Activated CD8-positive, alpha-beta memory T cell treated with anti-CD3 and anti-CD28 coated beads, Interleukin-2, amount 50 U/mL, for 1 hour (primary cell): ENCODE measurements around the gene AKT1.

ENCODE experiments used
- DNase-seq: peaks from one replicate; pipeline ENCODE4 v3.0.0-alpha.2; 2020; ENCODE audit errors: extremely low read depth

Gene AKT1

DNA sequence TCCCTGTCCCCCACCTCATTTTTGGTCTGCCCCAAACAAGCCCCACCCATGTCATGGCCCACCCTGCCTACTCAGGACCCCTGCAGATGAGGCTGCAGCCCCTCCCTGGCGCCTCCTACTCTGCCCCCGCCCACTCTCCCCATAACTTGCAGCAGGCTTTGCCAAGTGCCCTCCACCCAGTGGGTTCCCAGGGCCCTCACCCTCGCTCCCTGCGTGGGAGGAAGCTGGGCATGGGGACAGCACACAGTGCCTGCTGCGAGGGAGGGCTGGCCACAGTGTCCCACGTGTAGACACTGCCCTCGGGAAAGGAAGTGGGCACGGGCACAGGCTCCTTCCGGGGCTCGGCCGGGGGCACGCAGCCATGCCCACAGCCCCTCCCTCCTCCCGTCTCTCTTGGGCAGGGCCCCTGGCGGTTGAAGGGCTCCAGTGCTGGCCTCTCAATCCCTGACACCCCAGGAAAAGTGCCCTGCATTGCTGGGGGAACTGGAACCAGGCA is 9.4 kb downstream of the AKT1 start:
- no peak for DNase-seq

DNA sequence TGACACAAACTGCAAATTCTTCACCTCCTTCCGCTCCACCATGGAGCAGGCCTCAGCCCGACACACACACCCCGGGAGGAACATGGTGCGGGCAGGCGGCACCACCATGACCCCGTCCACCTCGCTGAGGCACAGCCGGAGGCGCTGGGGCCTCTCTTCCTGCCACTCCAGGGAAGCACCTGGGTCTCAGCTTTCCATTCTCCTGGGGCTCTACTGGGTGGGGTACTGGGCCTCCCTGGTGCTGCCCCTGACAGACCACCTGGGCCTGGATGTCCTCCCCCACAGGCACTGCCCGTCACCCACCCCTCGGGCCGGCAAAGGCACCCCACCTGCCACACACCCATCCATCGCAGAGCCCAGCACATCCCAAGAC is 9.9 kb downstream of the AKT1 start:
- no peak for DNase-seq

DNA sequence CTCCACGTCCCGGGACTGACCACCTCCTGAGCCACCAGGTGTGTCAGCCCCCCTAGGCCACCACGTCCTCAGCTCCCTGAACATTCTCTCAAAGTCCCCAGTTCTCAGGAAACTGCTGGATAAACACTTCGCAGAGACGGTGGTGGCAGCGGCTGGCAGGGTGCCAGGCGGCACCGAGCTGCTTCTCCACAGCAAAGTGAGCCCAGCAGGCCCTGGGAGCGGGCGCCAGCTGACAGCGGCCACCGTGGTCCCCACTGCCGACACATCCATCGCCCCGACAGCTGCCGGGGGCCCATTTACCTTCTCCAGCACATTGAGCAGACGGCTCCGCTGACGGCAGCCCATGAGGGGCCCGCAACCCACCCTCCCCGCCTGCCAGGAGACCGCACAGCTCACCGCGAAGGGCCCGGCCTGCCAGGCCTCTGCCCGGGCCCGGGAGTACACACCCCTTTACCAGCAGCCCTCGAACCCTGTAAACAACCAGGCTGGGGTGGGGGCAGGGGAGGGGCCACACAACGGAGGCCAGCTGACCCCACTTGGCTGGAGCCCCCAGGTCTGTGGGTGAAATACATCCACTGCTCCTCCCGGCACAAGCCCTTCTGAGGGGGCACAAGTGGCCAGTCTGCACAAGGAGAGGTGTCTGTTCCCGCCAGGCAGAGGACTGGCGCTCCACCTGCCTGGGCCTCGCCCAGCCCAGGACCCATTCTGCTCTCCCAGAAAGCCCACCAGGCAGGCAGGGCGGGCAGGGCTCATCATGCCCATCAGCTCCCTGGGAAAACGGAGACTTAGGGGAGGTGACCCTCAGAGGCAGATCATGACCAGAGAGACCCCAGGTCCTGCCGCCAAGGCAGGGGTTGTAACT is 10.5 kb downstream of the AKT1 start:
- no peak for DNase-seq

- DNase-seq: no peak
Observed at GRCh38 chr14:104784218-104784568, 11.4 kb downstream of the AKT1 start.

- no peak for DNase-seq
Observed at GRCh38 chr14:104783484-104784217, 11.9 kb downstream of the AKT1 start.

DNA sequence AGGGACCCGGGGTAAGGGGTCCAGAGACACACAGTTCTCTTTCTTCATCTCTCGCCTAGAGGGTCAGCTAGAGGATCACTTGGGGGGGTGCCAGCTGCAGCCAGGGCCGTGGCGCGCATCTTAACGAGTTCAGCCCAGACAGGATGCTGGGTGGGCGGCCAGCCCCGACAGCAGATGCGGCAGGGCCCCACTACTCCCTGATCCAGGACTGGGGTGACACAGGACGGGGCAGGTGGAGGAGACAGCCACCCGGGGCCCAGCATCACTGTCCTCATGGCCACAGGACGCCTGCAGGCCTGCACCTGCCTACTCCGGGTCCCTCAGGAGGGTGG is 12.8 kb downstream of the AKT1 start:
- no peak for DNase-seq

- DNase-seq: no peak
Observed at GRCh38 chr14:104782086-104782807, 13.3 kb downstream of the AKT1 start.

- no peak for DNase-seq
Observed at GRCh38 chr14:104781271-104782077, 14.1 kb downstream of the AKT1 start.

DNA sequence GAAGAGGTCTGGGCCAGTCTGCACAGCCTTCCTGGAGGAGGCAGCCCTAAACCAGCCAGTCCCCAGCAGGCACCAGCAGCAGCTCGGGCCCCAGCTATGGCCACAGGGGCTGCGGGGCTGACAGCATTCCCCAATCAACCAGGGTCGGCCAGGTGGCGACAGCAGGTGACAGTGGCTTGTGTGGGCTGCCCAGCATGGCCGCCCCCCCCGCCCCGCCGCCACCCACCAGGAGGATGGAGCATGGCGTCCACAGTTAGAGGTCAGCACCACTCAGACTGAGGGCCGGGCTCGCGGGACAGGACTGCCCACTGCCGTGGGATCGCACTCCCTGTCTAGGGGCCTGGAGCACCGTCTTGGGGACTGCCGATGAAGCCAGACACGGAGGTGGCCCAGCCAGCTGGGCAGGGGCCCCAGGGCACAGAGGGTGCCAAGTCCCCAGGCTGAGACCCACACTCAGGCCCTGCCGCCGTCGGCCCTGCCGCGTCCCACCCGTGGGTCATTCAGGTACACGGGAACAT is 15.0 kb downstream of the AKT1 start:
- DNase-seq: no peak

GRCh38 chr14:104779776-104780512 is 15.6 kb downstream of the AKT1 start:
- DNase-seq: no peak

- no peak for DNase-seq
Observed at GRCh38 chr14:104778694-104779331, 16.7 kb downstream of the AKT1 start.

DNA sequence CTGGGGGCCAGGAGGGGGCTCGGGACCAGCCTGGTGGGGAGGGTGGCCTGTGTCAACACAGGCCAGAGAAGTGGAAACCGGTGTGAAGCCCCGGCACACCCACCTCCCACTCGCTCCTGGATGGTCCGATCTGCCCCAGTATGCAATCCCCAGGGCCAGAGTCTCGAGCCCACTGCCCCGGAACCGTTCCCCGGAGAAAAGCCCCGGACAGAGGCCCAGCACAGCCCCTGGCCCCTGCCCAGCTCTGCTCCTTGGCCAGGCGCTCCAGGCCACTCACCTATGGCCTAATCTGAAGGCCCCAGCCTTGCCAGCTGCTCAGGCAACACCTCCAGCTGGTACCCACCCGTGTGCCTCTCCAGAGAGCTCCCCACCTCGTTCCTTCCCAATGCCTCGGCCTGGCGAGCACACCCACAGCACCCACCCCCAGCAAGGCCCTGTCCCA is 17.7 kb downstream of the AKT1 start:
- DNase-seq: no peak

- DNase-seq: no peak
Observed at GRCh38 chr14:104776961-104777807, 18.4 kb downstream of the AKT1 start.

- DNase-seq: no peak
Observed at GRCh38 chr14:104776481-104776880, 19.1 kb downstream of the AKT1 start.

GRCh38 chr14:104775073-104775489 is 20.5 kb downstream of the AKT1 start:
- no peak for DNase-seq

- DNase-seq: no peak
Observed at GRCh38 chr14:104774453-104775072, 21.0 kb downstream of the AKT1 start.

DNA sequence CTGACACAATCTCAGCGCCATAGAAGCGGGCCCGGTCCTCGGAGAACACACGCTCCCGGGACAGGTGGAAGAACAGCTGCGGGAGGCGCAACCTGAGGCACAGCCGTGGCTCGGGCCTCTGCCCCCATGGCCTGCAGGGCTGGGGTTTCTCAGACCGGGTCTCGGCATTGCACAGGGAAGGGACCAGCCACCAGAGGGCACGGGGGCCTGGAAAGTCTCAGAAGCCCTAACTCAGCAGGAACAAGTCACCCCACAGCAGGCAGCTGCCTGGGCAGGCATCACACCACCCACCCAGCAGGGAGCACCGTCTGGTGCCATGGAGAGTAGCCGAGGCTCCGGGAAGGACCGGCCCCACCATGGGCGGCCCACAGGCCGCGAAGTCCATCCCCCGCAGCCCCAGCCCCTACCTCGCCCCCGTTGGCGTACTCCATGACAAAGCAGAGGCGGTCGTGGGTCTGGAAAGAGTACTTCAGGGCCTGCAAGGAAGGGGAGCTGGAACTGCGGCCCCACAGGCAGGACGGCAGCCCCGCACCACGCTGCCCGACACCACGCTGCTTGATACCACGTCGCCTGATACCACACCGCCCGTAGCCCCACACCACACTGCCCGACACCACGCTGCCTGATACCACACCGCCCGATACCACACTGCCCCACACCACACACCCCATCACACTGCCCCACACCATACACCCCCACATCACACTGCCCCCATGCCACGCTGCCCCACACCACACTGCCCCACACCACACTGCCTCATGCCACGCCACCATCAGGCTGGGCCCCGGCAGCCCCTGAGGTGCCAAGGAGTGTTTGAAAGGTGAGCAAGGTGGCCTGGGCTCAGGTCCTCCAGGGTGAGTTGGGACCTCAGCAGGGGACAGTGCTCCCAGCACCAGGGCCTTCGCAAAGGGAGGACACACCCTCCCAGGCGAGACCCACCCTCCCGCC is 21.8 kb downstream of the AKT1 start:
- DNase-seq: no peak
